ENCODE results near the gene NPAS2. TPM values are rescaled to one million over a fixed set of nuclear protein-coding genes. Genes with fewer than 3 reads are reported as not detected.

NPAS2 gene
- polyA plus RNA-seq, 3 donors, result 13.2 to 20.2 (median 14.5) TPM

DNA sequence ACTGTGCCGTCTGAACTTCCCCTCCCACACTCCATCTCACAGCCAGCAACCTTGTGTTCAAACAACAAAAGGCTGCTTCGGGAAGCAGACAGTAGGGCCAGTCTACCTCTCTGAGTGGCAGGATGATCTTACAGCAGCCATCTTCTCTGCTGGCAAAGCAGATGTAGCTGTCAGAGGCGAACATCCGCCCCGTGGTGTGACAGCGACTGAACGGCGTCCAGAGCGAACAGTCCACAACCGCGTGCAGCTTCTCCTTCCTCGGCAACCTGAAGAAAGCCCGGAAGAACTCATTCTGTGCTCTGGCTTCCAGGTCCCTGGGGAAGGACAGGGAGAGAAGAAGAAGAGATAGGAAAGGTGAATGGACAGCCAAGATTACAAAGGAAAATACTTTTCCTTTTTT lies 220.1 kb downstream of the NPAS2 start:
- DNase-seq (ENCODE audit: extremely low read depth in 1 of 11, low read depth in 9 of 11, low spot score in 4 of 11), result no peak

DNA sequence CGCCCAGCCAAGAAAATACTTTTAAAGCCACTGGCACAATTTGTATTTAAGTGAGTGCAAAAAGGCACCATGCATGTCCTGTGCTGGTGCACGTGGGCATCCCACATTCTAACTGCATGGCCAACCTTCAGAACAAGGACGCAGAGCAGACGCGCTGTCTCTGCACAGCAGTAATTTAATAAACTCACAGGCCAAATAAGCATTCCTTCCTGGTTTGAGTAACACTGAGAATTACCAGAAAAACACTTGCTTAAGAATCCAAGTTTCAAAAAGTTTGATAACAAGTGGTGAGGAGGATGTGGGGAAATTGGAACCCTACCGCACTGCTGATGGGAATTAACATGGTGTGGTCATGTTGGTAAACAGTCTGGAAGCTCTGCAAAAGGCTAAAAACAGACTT lies 220.8 kb downstream of the NPAS2 start:
- no peak for DNase-seq (ENCODE audit: extremely low read depth in 1 of 11, low read depth in 9 of 11, low spot score in 4 of 11)

DNA sequence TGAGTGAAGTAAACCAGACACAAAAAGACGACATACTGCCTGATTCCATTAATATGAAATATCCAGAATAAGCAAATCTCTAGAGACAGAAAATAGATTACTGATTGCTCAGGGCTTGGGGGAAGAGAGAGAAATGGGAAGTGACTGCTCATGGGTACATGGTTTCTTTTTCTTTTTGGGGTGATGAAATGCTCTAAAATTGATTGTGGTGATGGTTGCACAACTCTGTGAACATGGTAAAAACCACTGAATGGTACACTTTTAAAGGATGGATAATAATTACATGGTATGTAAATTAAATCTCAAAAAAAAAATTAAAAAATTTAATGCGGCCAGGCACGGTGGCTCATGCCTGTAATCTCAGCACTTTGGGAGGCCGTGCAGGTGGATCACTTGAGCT lies 221.5 kb downstream of the NPAS2 start:
- DNase-seq (ENCODE audit: extremely low read depth in 1 of 11, low read depth in 9 of 11, low spot score in 4 of 11), result no peak

DNA sequence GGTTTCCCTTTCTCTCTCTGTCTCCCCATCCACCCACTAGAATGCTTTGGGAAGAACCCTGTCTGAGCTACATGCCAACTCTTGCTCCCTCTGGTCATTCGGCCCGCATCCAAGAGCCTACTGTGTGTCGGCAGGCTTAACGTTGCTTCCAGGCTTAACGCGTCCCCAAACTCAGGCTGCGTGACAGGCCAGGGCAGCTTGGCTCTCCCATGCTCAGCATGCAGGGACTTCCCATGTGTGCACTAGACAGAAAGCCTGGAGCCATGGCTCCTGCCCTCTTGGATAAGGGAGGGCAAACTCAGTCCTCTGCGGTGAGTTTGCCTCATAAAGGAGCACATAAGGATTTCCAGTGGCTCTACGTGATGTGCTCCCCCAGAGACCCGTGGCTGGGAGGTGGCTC lies 225.4 kb downstream of the NPAS2 start:
- no peak for DNase-seq (ENCODE audit: extremely low read depth in 1 of 11, low read depth in 9 of 11, low spot score in 4 of 11)

Other genes with a start within 250 kb of the NPAS2 start
- gene RPL31, start 182.2 kb downstream of the NPAS2 start, polyA plus RNA-seq (ENCODE audit: insufficient read length in 3 of 3), result 1,000 to 10,000 TPM; 2,489 to 3,007 (median 2,873) TPM